DOHH2 (cell line): Measurements from ENCODE around the gene ZNF816.

Source experiments
- EZH2phosphoT487 ChIP-seq: fragments of 200-600 bp; sonication (generic); IDR thresholded peaks from 2 replicates; pipeline ENCODE4 v1.6.1; 2017; ENCODE audit warnings: borderline replicate concordance, mild to moderate bottlenecking, antibody characterized with exemption, low read length, moderate library complexity, mixed read lengths
- TF ChIP-seq, protein P1 (sequence below): fragments of 200-600 bp; sonication (generic); IDR thresholded peaks from one replicate; pipeline ENCODE4 v1.5.1; 2014; ENCODE audit warnings: antibody characterized with exemption, mild to moderate bottlenecking, low read depth, low read length; ENCODE audit not compliant: poor library complexity, severe bottlenecking

DNA sequence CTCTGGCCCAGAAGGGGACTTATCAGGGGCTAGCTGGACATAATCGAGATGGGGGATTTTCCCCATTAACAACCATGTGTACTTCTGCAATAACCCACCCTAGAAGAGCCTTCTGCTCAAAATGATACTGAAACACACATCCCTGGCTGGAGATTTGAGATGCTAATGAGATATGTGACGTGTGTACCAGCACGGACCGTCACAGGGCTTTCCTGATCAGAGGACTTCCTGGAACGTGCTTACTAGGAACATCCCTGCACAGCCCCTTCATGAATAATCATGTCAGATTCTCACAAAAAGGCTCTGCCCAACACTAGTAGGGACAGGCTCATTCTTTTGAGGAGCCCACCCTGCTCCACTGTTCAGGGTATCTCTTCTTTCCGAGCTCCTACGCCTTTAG is 44.5 kb upstream of the ZNF816 start:
- TF ChIP-seq, protein P1, sequence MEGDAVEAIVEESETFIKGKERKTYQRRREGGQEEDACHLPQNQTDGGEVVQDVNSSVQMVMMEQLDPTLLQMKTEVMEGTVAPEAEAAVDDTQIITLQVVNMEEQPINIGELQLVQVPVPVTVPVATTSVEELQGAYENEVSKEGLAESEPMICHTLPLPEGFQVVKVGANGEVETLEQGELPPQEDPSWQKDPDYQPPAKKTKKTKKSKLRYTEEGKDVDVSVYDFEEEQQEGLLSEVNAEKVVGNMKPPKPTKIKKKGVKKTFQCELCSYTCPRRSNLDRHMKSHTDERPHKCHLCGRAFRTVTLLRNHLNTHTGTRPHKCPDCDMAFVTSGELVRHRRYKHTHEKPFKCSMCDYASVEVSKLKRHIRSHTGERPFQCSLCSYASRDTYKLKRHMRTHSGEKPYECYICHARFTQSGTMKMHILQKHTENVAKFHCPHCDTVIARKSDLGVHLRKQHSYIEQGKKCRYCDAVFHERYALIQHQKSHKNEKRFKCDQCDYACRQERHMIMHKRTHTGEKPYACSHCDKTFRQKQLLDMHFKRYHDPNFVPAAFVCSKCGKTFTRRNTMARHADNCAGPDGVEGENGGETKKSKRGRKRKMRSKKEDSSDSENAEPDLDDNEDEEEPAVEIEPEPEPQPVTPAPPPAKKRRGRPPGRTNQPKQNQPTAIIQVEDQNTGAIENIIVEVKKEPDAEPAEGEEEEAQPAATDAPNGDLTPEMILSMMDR: no peak
- no peak for TF ChIP-seq EZH2phosphoT487
